ENCODE data around the gene ETFBKMT.
"Not testable (repeated sequence)": the region's sequence is repeated elsewhere in the genome, so short reads cannot be mapped to it uniquely, and the experiment has no call there.

ETFBKMT gene

DNA sequence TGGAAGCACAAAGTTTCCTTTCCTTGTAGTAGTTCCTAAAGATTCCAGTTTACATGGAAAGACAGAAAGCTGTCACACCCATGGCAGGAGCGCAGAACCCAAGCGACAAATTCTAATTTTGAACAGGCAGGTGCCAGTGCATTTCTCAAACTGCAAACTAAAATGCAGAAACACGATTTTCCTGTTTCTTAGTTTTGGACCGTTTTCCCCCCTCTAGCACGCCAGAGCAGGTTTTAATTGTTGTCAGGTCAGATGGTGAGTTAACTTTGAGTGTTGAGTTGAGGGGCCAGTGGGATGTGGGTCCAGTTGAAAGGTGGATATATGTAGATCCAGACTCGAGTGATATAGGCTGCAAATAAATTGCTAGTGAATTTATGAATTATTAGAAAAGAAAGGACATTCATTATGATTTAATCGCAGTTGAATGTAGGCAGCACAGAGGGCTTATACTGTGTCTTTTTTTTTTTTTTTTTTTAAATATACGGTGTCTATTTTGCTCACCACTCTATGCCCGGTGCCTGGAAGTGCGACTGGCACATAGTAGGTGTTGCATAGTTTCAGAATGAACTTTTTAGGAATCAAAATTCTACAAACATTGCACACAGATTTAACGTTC, 909 bp upstream of the ETFBKMT start:
- no peak for DNase-seq

DNA sequence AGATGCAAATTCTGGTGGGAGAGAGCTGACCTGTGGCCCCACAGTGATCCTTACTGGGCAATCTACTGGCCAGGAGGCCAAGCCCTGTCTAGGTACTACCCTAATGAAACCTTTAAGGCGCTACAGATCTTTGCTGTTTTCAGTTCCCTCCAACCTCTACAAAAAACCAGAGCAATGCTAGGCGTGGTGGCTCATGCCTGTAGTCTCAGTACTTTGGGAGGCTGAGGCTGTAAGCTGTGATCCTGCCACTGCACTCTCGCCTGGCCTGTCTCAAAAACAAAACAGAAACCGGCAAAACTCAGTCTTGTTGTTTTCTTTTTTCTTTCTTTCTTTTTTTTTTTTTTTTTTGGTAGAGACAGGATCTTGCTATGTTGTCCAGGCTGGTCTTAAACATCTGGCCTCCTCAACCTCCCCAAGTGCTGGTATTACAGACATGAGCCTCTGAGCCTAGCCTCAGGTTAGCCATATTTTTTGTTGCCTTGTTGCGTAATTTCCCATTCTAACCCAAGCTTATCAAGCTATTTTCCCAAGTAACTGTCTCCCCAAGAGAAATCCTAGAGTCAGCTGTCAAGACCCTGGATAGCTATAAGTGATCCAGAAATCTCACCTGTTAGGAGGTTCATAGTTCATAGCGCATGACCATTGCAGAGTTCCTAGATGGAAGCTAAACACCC, 2.8 kb downstream of the ETFBKMT start:
- DNase-seq: no peak

DNA sequence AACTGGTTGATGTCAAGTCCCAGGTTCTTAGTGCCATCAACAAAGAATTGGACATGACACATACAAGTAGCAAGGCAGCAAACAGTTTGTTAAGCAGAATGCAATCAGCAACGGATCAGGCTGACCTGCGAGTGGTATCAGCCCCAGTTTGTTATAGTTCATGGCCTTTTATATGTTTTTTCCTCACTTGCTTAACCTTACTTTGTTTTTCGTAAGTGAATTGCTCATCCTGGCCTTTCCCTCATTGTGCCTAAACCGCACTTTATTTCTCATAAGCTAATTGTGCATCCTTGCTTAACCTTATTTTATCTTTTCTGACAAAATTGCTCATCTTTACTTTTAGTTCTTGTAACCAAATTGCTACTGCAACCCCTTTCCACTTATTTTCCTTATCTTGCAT, 4.1 kb downstream of the ETFBKMT start:
- DNase-seq: no peak

DNA sequence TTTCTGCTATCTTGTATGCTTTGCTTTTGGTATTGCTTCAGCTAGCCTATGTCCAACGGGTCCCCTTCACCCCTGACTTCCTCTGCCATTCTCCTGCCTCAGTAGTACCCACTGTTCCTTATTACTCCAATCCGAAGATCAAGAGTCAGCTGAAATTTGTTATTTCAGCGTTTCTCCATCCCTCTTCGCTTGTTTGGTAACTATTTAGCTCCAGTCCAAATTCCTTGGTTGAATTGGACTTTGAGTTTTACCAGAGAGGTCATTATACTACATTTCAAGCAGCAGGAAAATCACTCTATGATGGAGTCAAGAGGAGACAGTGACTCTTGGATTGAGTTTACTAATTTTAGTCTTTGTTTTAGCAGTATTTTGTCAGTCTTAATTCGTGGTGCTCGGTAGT, 4.5 kb downstream of the ETFBKMT start:
- no peak for DNase-seq

DNA sequence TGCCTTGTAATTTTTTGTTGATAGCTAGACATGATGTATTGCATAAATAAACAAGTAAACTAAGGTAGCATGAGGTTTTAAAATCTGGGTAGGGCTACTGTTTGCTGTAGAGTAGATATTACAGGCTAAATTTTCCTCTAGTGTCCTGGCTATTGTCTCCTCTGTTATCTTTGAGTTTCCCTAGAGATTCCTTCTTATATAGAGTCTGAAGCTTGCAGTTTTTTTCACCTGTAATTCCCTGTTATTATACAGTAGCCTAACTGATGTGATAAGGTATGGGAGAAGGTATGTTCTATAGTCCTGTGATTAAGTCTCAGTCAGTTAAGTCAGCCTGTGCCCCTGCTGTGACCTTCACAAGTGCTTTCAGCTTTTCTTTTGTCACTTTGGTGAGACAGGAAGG, 9.5 kb downstream of the ETFBKMT start:
- DNase-seq: no peak

- DNase-seq: not testable (repeated sequence)
Observed at GRCh38 chr12:31669582-31669981, 10.1 kb downstream of the ETFBKMT start.

DNA sequence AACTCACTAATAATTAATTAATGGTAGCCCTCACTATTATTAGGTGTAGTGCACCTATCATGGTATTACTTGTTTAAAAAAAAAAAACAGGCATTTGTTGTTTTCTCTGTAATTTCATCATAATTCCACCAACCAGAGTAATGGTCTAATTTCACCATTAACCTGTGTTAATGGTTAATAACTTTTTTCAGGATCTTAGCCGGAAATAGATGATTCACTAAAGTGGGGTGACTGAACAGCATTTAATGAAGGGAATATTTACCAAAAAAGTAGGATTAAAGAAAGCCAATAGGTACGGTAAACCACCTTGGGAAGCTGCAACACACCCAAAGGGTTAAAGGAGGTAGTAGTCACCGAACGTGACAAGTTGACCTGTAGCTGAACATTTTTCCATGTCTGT, 13.0 kb downstream of the ETFBKMT start:
- no peak for DNase-seq

DNA sequence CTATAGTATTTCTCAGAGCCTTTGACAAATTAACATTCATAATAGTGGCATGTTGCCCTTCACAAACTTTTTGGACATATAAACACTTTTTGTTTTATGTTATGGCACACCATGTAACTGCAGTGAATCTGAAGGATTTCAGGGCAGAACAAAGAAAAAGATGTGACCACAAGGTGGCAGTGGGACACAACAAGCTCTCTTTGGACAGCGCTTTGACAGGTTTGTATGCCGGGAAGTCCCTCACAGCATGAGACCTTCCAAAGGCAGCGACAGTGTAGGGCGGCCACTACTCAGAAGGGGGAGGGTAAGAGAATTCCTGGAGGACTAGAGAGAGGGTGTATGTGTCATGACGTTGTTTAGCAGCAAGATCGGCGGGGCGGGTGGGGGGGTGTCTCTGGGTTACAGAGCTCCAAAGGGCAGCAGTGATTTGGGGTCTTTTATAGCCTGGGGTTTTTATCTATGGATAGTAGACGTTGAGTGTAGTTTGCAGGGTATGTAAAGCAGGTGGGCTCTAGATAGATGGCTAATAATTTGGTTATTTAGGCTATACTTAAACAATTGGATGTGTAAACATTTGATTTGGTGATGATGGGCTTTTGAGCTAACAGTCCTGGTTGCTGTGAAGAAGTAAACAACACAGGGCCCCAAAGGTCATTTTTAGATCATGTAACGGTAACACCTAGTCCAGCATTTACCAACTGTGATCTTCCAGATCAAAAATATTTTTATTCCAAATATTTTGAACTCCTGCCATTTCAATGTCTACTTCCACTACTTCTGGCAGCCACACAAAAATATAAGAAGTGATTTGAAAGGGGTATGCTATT, 22.9 kb downstream of the ETFBKMT start:
- peak; percentile 8 for DNase-seq

DNA sequence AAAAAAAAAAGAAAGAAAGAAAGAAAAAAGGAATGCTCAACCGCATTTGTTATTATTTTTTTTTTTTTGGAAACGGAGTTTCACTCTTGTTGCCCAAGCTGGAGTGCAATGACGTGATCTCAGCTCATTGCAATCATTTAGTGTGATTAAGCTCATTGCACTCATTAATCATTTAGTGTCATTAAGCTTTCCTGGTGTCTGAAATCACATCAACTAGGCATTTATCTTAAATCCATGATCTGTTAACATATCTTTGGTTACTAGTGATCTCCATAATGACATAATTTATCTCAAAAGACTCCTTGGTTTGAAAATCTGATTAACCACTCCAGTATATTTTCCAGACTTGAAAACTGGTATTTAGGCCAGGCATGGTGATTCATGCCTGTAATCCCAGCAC, 26.3 kb downstream of the ETFBKMT start:
- no peak for DNase-seq

DNA sequence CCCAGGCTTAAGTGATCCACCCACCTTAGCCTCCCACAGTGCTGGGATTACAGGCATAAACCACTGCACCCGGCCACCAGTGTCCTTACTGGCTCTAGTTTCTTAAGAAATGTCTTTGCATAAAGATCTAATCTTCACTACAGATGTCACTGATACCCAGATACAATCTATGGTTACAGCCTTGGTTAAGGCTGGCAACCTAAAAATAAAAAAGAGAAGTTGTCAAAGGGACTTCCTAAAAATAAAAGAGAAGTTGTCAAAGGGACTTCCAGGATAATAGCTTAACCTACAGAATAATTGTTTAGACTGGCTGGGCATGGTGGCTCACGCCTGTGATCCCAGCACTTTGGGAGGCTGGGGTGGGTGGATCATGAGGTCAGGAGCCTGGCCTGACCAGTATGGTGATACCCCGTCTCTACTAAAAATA, 27.6 kb downstream of the ETFBKMT start:
- no peak for DNase-seq

- DNase-seq: not testable (repeated sequence)
Observed at GRCh38 chr12:31689921-31690320, 30.4 kb downstream of the ETFBKMT start.

- DNase-seq: no peak
Observed at GRCh38 chr12:31702047-31702446, 42.6 kb downstream of the ETFBKMT start.

- DNase-seq: no peak
Observed at GRCh38 chr12:31705621-31706020, 46.1 kb downstream of the ETFBKMT start.

DNA sequence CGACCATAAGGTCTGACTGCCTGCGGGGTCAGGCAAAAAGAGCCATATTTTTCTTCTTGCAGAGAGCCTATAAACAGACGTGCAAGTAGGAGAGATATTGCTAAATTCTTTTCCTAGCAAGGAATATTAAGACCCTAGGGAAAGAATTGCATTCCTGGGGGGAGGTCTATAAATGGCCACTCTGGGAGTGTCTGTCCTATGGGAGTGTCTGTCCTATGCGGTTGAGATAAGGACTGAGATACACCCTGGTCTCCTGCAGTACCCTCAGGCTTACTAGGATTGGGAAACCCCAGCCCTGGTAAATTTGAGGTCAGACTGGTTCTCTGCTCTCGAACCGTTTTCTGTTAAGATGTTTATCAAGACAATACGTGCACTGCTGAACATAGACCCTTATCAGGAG, 48.6 kb downstream of the ETFBKMT start:
- DNase-seq: not testable (repeated sequence)

- DNase-seq: no peak
Observed at GRCh38 chr12:31710021-31710818, 50.7 kb downstream of the ETFBKMT start.

DNA sequence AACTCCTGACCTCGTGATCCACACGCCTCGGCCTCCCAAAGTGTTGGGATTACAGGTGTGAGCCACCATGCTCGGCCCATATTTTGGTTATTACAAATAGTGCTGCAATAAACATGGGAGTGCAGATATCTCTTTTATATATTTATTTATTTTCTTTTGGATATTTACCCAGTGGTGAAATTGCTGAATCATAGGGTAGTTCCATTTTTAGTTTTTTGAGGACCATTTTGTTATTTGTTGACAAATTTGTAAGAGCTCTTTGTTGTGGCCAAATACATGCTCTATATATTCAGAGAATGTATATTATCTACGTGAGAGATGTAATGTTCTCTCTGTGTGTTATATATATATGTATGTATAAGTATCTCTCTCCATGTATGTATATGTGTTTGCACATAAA, 53.4 kb downstream of the ETFBKMT start:
- no peak for DNase-seq

DNA sequence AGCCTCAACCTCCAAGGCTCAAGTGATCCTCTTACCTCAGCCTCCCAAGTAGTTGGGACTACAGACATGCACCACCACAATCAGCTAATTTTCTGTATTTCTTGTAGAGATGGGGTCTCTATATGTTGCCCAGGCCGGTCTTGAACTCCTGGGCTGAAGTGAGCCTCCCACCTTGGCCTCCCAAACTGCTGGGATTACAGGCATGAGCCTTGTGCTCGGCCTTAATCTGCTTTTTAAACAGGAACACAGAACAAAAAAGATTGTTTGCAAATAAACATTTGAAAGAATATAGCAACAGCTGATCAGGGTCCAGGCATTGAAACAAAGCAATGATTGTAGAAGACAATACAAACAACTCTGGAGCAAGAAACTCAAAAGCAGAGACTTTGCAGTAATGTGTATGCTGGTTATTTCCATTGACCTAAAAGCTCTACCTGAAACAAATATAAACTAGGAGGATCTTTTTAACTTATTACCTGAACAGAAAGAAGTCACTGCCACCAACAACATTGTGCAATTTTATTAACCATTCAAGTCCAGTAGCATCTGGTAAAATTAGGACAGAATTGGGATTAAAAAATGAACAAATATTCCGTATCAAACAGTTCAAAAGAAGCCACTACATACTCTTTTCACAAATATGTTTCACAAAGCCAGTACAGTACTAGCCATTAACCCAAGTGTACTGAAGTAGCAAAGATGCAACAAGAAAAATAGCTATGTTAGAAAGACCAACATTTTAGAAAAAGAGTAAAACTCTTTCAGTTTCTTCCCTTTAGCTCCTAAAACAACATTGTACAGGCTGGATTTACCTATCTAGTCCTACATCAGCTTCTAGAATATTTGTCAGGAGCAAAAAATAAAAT, 55.2 kb downstream of the ETFBKMT start:
- no peak for DNase-seq

- no peak for DNase-seq
Observed at GRCh38 chr12:31715283-31715825, 55.9 kb downstream of the ETFBKMT start.

- DNase-seq: not testable (repeated sequence)
Observed at GRCh38 chr12:31716998-31717397, 57.5 kb downstream of the ETFBKMT start.

GRCh38 chr12:31718542-31719198, 59.2 kb downstream of the ETFBKMT start:
- not testable (repeated sequence) for DNase-seq

GRCh38 chr12:31722580-31722979, 63.1 kb downstream of the ETFBKMT start:
- no peak for DNase-seq

Measured in amniotic stem cell (primary cell).